HG02588 (cell line): Measurements from ENCODE around the gene AGAP1.

ENCODE experiments used
- ATAC-seq: cut with Tn5 transposase; IDR thresholded peaks from one replicate; pipeline ENCODE4 v1.9.1; 2021; ENCODE audit warnings: mild to moderate bottlenecking, moderate library complexity; ENCODE audit not compliant: unreplicated experiment

Gene AGAP1

DNA sequence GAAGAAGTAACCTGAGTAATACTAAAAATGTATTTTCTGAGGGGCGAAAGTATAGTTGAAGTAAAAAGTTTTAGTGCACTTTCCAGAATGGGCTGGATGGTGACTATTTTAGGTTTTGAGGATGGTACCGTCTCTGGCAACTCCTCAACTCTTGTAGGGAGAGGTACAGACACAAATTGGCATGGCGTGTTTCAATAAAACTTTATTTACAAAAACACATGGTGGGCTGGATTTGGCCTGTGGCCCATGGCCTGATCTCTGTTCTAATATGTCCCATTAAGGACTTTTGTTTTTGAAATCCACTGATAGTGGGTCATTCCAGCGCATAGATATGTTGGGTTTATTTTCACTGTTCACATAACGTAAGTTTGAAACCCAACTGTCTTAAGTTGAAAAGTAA lies 132.8 kb downstream of the AGAP1 start:
- ATAC-seq: no peak

DNA sequence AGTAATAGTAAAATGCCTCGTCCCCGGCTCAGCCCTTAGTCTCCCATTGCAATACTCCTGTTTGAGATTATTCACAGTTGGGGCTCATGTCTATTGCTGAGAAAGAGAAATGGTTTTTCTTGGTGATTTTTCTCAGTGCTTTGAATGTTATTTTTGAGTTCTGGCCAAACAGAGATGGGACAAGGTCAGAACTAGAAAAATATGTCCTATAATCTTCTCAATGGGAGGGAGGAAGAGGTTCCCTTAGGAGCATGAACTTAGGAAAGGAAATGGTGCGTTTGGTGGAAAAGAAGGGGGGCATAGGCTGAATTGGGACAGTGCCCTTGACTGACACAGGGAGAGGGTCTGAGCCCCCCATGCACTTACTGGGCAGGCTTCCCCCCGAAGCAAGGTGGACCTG lies 133.8 kb downstream of the AGAP1 start:
- ATAC-seq: no peak

DNA sequence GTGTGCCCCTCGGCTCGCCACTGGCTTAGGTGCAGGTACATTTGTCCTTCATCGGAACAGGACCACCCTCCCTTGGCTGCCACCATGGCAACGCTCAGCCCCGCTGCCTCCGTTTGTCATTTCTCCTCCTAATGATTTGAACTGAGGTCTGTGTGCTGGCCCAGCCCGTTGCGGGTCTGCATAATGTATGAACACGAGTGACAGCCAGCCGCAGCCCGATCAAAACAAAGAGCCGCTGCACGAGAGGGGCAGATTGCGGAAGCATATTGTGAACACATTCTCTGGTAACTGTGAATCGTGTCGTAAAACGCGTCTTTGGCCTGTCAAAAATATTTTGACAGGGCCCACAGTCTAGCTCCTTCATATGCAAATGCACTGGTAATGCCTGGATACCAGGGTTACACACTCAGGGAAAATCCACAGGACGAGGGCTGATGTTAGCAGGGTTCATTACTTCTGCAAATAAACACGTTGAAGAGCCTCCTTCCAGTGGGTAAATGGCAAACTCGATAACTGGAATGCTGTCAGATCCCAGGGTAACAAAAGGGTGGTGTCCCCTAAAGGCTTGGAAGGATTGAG lies 137.0 kb downstream of the AGAP1 start:
- ATAC-seq: no peak

DNA sequence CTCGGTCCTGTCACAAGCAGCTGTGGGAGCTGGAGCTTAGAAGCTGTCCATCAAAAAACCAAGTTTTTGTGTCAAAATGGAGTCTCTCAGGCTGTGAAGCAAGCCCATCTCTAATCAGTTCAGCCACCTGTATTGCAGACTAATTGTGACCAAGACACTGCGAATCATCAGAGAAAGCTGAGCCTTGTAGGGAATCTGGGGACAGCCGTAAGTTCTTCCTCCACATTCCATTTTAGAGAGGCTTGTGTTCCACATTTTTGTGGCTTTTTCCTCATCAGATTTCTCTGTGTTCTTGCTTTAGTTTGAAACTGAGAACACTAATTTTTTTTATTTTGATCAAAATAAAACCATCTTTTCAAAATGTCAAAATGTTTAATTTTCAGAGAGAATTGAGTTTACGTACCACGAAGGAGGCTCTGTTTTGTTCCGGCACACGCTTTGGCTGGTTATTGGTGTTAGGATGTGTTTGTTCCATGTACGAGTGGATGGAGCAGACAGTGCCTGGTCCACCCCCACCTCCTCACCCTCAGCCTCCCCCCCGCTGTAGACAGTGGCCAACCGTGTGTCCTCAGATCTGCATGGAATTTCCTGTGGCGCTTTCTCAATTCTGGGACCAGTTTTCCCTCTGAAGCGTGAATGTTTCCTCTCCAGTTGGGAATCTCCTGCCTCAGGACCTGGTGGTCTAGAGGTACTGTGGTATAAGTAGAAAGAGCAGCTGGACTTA lies 140.8 kb downstream of the AGAP1 start:
- no peak for ATAC-seq

DNA sequence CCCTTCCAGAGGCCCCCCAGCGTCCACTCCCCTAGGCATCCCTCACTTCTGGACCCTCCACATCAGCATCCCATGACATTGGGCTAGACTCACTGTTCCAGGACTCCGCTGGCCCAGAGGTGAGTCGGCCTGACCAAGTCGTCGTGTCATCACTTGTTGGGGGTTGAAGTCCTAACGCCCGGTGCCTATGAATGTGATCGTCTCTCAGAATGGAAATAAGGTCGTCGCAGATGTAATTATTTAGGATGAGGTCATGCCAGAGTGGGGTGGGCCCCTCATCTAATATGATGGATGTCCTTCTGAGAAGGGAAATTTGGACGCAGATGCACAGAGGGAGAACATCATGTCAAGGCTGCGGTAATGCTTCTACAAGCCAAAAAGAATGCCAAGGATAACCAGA lies 142.7 kb downstream of the AGAP1 start:
- no peak for ATAC-seq

DNA sequence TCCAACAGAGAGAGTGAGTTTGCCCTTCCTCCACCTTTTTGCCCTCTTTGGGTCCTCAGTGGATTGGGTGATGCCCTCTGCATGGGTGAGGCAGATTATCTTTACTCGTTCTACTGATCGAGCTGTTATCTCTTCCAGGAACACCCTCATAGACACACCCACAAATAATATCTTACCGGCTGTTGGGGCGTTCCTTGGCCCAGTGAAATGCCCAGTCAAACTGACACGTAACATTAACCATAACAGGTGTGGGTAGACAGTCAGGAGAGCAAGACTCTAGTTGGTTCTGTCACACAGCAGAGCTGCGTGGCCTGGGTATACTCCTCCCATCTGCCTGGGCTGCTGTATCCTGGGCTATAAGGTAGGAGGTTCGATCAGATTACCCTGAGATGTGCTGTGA lies 144.1 kb downstream of the AGAP1 start:
- no peak for ATAC-seq

DNA sequence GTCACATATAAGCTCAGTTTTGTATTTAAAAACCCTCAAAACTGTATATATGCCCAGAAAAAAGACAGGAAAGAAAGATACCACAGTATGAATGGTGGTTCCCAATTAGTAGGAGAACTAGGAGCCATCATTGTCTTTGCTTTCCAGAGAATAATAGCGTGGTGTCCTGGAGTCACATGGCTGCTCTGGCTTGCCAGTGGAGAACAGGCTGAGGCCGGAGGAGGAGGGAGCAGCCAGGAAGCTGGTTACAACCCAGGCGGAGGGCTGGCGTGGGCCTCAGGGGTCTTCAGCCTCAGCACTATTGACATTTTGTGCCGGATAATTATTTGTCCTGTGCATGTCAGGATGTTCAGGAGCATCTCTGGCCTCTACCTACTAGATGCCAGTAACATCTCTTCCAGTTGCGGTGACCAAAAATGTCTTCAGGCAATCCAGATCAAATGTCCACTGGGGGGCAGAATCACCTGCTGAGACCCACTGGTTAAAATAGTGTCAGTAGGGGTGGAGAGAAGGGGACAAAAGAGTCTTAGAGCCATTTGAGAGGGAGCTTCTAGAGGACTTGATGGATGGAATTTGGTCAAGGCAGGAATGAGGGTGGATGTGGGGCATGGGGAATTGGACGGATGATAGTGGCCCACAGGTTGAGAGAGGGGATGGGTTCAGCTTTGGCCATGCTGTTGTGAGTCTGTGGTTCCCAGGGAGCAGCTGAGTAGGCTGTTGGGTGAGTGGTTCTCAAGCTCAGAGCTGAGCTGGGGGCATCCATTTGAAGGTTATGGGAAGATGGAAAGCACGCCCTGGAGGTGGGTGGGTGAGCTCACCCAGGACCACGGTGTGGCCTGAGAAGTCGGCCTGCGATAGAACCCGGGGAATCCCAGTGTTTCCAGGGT lies 144.9 kb downstream of the AGAP1 start:
- no peak for ATAC-seq

DNA sequence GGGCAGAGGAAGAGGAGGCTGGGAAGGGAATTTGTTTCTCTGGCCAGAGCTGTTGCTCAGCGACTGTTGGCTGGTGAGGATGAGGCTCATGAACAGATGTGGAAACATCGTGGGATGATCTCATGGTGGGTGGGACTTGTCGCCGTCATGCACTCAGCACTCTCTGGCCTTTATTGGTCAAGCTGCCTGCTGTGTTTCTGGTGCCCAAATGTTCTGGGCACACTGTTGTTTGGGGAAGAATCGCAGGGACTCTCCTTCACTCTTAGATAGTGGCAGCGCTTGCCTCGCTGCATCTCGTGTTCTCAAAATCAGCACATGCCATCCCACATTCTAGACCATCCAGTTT lies 145.6 kb downstream of the AGAP1 start:
- ATAC-seq: no peak

DNA sequence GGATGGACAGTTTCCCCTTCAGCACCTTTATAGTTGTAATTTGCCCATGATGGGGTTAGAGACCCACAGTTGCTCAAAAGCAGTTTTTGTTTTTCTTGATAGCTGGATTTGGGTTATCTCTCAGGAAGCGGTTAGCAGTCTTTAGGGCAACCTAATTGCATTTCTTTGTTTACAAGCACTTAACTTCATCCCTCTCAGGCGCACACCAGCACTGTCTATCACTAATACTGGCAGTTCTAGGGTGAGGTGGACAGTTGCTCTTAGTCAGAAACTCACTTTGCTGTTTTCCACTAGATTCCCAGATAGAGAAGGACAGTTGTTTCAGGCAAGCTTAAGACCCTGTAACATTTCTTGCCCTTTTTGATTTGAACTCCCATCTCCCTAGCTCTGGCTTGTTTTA lies 146.0 kb downstream of the AGAP1 start:
- ATAC-seq: no peak

DNA sequence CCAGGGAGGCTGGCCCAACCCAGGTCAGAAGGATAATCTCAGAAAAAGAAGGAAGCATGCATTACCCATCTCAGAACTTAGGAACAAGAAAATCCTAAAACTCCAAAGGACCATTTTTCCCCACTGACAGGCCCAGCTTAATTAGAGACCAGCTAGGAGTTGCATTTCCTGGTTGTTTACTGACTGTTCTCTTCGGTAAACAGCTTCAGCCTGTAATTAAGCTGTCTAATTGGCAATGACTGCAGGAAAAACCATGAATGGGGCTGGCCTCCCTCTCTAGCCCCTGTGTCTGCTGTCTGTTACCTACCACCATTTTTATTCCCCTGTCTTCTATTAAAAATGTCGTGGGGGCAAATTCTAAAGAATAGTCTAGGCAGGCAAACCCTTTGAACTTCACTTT lies 146.5 kb downstream of the AGAP1 start:
- no peak for ATAC-seq

DNA sequence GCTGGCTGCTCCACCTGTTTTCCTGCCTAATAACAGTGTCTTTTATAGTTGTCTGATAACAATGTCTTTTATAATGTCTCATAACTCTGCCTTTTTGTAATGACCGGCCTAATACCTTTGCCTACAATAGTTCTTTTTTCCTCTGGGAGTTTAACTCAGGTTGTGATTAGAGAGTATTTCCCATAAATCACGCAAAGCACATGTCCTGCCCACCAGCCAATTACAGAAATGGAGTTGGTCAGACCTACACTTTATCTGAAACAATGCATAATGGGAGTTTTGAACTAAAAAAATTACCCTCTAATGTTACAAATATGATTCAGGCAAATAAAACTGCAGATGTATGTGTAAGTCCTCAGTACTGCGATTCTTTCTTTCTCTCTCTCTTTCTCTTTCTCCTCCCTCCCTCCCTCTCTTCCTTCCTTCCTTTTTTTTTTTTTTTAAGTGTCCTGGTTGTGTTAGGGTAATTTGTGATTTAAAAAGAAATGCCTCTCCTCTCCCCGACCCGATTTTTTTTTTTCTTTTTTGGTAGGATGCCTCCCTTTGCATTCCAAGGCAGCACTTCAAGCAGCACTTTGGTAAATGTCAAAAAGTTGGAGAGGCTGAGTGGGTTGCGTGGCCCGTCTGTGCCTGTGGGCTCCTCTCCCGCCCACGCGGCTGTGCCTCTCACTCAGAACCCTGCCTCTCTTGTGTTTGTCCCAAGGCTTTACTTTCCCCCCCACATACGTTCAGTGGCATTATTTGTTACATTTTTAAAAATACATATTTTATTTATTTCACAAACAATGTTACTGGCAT lies 147.3 kb downstream of the AGAP1 start:
- ATAC-seq: no peak

DNA sequence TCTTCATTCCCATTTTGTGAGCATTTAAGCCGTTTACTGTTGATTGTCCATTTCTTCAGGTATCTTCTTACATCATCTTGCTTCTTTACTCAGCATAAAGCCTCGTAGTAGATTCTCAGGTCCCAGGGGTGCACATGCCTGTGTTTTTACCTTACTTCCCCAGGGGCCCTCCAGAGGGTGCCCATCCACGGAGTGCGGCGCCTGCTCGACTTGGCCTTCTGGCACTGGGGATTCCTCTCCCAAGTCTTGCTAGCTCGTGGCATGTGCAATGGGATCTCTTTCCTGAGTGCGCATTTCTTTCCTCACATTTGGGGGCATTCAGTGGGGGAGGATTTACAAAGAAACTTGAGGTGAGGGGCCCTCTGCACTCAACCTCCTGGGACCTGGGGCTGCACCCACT lies 148.1 kb downstream of the AGAP1 start:
- no peak for ATAC-seq

DNA sequence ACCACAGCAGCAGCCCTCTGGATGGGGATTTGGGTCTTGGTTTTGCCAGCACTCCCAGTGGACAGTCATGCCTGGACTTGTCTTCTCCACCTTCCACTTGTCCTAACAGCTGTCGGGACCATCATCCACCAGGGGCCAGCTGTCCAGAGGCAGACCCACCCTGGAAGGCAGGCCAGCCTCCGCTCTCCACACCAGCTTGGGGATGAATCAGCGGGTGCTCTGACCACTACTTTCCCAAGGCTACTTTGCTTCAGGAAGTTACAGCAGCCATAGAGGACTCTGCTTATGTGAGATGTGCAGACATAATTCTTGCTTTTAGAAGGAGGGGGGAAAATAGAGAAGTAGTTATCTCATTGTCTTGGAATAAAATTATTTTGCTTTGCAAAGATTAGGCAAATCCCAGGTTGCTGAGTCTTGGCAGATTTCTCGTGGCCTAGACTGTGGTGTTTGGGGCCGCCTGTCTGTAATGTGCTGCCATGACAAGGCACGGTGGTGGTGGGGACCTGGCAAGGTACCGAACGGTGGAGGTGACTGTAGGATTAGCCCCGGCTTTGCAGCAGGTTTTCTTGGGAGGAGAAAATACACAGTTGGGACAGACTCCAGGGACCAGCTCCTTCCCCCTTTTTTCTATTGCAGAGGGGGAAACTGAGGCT lies 148.7 kb downstream of the AGAP1 start:
- ATAC-seq: no peak

DNA sequence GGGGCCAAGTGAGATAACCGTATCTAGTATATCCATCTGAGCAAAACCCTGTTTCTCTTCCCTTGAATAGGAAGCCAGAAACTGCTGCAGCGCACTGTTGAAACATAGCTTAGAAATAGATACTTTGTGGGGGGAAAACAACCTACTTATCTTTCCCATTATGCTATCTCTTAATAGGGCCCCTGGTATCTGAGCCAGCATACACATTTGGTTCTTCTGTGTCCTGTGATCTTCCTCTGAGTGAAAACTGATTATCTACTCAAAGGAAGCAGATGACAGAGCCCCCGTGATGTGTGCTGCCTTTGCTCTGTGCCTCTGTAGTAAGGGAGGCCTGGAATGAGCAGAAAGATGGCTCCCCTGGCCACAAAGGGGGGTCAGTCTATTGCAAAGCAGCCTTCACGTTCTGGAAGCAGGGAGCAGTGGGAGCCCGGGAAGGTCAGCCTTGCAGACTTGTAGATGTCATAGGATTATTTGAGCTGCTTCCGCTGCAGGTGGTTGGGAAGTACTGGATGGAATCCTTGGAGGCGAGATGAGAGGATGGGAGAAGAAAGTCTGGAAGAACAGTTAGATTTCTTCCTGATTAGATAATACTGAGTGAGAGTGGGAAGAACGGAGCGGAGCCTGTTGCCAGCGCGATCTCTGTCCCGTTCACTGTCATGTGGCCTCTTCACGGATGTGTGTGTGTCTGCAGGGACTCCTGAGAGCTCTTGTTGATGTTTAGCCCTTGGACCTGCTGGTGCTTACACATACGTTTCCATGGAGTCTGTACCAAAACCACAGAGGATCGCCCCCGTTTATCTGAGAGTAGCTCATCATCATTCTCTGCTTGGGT lies 150.1 kb downstream of the AGAP1 start:
- no peak for ATAC-seq

DNA sequence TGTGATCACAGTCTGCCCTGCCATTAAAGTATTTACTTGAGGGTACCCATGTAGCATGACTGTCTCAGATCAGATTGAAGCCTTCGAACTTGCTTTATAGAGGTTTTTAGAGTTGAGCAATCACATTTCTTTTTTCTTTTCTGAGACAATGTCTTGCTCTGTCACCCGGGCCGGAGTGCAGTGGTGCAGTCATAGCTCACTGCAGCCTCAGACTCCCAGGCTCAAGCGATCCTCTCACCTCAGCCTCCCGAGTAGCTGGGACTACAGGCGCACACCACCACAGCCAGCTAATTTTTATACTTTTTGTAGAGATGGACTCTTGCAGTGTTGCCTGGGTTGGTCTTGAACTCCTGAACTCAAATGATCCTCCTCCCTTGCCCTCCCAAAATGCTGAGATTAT lies 153.4 kb downstream of the AGAP1 start:
- no peak for ATAC-seq

DNA sequence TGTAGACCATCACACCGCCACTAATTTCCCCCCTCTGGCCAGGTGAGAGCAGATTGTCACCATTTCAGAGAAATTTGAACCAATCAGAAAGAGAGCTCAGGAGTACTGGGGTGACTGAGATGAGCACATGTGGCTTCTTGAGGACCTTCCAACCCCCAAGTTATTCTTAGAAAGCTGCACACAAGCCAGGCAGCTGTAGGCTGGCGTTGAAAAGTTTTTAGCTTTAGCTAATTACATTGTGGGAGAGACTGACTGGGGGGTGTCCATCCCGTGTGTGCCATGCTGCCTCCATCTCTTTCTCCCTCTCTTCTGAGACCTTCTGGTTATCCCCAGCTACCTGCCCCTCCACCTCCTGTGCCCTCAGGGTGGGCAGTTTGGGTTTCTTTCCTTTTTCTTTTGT lies 154.0 kb downstream of the AGAP1 start:
- ATAC-seq: no peak

DNA sequence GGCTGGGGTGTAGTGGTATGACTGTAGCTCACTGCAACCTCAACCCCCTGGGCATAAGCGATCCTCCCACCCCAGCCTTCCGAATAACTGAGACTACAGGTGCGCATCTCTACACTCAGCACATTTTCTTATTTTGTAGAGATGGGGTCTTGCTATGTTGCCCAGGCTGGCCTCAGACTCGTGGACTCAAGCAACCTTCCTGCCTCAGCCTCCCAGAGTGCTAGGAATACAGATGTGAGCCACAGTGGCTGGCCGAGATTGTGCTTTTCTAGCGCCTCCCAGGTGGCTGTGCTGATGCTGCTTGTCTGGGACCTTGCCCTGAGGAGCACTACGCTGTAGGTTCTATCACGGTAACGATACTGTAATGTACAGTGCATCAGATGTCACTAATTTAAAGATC lies 155.6 kb downstream of the AGAP1 start:
- no peak for ATAC-seq

DNA sequence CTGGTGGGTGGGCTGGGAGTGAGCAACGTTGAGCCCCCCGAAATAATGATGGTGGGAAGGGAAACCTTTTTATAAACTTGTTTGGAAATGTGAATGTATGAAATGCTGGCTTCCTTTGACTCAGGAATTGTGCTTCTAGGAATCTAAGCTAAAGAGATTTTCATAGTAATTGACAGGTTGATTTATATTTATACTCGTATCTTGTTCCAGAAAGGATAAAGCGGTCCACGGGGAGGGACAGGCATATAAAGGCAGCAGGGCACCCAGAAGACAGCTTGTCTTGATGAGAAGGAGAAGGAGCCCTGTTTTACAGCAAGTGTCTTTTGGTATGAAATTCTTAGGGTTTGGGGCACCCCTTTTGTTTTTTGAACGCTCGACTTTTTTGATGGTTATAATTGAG lies 157.8 kb downstream of the AGAP1 start:
- no peak for ATAC-seq

DNA sequence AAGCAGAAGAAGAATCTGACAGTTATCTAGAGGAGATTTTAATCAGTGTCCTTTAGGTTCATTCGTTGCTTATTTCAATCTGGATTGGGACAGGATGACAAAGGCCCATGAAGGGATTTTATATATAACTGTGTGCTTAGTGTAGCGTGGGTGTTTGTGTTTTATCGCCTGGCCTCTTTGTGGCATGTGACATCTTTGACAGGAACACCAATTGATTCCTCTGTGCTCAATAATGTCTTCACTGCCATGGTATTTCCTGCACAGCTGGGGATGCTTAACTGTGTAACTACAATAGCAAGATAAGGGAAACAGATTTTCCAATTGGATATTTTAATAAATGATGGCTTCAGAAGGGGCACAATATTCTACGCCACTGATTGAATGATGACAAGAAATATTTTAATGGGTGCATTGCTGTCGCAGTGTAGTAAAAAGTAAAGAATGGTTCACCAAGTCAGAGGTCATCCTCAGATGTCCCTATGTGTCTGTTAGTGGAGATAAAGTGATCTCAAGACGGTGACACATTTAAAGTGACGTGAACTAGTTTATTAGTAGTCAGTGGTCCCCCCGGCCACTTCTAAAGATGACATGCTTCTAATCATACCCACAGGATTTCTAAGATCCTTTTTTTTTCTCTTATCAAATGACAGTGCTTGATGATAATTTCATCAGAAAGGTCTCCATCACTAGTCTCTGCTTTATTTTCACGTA lies 160.4 kb downstream of the AGAP1 start:
- no peak for ATAC-seq
